Measurements from ENCODE around the gene ANKLE1. TPM values are rescaled to one million over a fixed set of nuclear protein-coding genes. Genes with fewer than 3 reads are reported as not detected.

Gene ANKLE1
- total RNA-seq, 1 experiment from 2014 or later = 9.1 TPM

DNA sequence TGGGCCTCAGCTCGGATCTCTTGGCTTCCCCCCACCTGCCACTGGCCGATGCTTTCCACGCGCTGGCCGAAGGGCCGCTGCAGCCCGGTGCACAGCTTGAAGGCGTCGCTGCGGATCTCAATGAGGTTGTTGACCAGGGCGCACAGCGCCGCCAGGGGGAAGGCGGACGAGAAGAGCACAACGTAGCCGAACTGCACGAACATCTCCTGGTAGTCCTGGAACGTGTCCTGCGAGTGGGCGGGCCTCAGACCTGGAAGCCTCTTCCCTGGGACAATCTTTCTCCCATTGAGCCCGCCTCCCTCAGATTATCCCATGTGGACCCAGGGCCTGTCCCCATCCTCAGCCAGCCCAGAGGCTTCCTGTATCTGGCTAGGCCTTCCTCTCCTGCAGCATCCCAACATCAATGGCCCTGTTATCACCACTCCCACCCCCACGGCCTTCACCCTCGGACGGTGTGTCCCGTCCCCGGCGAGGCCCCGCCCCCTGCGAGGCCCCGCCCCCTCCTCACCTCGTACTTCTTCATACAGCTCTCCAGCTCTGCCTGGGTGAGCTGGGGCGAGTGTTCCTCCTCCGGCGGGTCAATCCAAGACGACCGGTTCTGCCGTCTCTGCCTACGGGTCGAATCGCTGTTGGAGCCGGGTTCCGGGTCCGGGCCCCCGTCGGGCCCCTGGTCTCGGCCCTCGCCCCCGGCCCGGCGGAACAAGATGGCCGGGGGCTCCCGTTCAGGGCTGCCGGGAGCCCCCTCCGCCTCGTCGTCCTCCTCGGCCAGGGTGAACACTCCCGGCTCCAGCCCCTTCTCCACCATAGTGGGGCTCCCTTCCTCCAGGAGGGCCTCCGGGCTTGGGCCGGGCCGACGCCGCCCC is 46.2 kb downstream of the ANKLE1 start:
- DNase-seq (ENCODE audit: low spot score) = peak; percentile 93
- Mint-ChIP-seq H3K27me3 (ENCODE audit: low read depth) (peaks cover 5% of the 10 kb centered on the region), H3K36me3 (peaks cover 11% of the 10 kb centered on the region), H3K4me1 (peaks cover 16% of the 10 kb centered on the region), H3K27ac (peak overlapping the region; percentile 98), H3K4me3 (peak overlapping the region; percentile 84), H3K9me3 (peaks cover 4% of the 10 kb centered on the region)
- POLR2A ChIA-PET = interaction anchor here (0.5 to 1.4 kb wide), 8 partner anchors 11 to 669 kb away, joined by 3 to 11 read pairs (median 4); partner anchors contain the start of genes ABHD8, DDA1 and MRPL34
- ATAC-seq = peak; percentile 72
- CTCF ChIA-PET = interaction anchor here (0.6 to 3.5 kb wide), 37 partner anchors 8 to 278 kb away, joined by 3 to 35 read pairs (median 4); partner anchors contain the start of genes ANKLE1, DDA1, MRPL34 and MVB12A
- TF ChIP-seq, protein P1, sequence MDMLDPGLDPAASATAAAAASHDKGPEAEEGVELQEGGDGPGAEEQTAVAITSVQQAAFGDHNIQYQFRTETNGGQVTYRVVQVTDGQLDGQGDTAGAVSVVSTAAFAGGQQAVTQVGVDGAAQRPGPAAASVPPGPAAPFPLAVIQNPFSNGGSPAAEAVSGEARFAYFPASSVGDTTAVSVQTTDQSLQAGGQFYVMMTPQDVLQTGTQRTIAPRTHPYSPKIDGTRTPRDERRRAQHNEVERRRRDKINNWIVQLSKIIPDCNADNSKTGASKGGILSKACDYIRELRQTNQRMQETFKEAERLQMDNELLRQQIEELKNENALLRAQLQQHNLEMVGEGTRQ (CRISPR knock-in tag; IDR thresholded peaks at IDR 0.05) = no peak
- TF ChIP-seq ZNF121 (CRISPR knock-in tag; IDR thresholded peaks at IDR 0.05) (0 out of 2 replicates have a peak, but pooled peaks have one; percentile 45), FOXK1 (CRISPR knock-in tag; IDR thresholded peaks at IDR 0.05) (peak; percentile 82; the same call in 1 of the 2 replicates), CREB1 (CRISPR knock-in tag; IDR thresholded peaks at IDR 0.05) (no peak), FOXP1 (CRISPR knock-in tag; IDR thresholded peaks at IDR 0.05; ENCODE audit: borderline replicate concordance) (peak; percentile 83; the same call in 1 of the 2 replicates), NR2C2 (CRISPR knock-in tag; IDR thresholded peaks at IDR 0.05) (no peak), ETV6 (CRISPR knock-in tag; IDR thresholded peaks at IDR 0.05) (peak; percentile 51; the same call in 1 of the 2 replicates), SP1 (CRISPR knock-in tag; conservative IDR thresholded peaks at IDR 0.05) (peak; percentile 77), CBFB (CRISPR knock-in tag; IDR thresholded peaks at IDR 0.05; ENCODE audit: low read depth) (peak; percentile 88; the same call in 1 of the 2 replicates)
- TF ChIP-seq, protein P2, sequence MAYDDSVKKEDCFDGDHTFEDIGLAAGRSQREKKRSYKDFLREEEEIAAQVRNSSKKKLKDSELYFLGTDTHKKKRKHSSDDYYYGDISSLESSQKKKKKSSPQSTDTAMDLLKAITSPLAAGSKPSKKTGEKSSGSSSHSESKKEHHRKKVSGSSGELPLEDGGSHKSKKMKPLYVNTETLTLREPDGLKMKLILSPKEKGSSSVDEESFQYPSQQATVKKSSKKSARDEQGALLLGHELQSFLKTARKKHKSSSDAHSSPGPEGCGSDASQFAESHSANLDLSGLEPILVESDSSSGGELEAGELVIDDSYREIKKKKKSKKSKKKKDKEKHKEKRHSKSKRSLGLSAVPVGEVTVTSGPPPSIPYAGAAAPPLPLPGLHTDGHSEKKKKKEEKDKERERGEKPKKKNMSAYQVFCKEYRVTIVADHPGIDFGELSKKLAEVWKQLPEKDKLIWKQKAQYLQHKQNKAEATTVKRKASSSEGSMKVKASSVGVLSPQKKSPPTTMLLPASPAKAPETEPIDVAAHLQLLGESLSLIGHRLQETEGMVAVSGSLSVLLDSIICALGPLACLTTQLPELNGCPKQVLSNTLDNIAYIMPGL (CRISPR knock-in tag; IDR thresholded peaks at IDR 0.05) = peak; percentile 80; the same call in 1 of the 2 replicates
- TF ChIP-seq, protein P3, sequence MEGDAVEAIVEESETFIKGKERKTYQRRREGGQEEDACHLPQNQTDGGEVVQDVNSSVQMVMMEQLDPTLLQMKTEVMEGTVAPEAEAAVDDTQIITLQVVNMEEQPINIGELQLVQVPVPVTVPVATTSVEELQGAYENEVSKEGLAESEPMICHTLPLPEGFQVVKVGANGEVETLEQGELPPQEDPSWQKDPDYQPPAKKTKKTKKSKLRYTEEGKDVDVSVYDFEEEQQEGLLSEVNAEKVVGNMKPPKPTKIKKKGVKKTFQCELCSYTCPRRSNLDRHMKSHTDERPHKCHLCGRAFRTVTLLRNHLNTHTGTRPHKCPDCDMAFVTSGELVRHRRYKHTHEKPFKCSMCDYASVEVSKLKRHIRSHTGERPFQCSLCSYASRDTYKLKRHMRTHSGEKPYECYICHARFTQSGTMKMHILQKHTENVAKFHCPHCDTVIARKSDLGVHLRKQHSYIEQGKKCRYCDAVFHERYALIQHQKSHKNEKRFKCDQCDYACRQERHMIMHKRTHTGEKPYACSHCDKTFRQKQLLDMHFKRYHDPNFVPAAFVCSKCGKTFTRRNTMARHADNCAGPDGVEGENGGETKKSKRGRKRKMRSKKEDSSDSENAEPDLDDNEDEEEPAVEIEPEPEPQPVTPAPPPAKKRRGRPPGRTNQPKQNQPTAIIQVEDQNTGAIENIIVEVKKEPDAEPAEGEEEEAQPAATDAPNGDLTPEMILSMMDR (IDR thresholded peaks at IDR 0.05) = 0 out of 2 replicates have a peak, but pooled peaks have one; percentile 17
- TF ChIP-seq, protein P4, sequence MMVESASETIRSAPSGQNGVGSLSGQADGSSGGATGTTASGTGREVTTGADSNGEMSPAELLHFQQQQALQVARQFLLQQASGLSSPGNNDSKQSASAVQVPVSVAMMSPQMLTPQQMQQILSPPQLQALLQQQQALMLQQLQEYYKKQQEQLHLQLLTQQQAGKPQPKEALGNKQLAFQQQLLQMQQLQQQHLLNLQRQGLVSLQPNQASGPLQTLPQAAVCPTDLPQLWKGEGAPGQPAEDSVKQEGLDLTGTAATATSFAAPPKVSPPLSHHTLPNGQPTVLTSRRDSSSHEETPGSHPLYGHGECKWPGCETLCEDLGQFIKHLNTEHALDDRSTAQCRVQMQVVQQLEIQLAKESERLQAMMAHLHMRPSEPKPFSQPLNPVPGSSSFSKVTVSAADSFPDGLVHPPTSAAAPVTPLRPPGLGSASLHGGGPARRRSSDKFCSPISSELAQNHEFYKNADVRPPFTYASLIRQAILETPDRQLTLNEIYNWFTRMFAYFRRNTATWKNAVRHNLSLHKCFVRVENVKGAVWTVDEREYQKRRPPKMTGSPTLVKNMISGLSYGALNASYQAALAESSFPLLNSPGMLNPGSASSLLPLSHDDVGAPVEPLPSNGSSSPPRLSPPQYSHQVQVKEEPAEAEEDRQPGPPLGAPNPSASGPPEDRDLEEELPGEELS (CRISPR knock-in tag; IDR thresholded peaks at IDR 0.05) = peak; percentile 86; the same call in 1 of the 2 replicates
- TF ChIP-seq, protein P5, sequence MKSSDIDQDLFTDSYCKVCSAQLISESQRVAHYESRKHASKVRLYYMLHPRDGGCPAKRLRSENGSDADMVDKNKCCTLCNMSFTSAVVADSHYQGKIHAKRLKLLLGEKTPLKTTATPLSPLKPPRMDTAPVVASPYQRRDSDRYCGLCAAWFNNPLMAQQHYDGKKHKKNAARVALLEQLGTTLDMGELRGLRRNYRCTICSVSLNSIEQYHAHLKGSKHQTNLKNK (CRISPR knock-in tag; IDR thresholded peaks at IDR 0.05) = no peak
- TF ChIP-seq, protein P6, sequence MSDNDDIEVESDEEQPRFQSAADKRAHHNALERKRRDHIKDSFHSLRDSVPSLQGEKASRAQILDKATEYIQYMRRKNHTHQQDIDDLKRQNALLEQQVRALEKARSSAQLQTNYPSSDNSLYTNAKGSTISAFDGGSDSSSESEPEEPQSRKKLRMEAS (CRISPR knock-in tag; IDR thresholded peaks at IDR 0.05) = peak; percentile 74; the same call in 1 of the 2 replicates

Measured in WTC11 (cell line).